Astrocyte (in vitro differentiated cells and primary cell): ENCODE results near the gene QSOX2. TPM values are rescaled to one million over a fixed set of nuclear protein-coding genes. Genes with fewer than 3 reads are reported as not detected.

ENCODE experiments used
- DNase-seq: peaks from one replicate; pipeline ENCODE4 v3.0.0-alpha.2; 2010; ENCODE audit warnings: low read depth
- FAIRE-seq: peaks from 2 replicates; lab custom pipeline; 2011; peaks lifted over from hg19 to GRCh38; lab: Jason Lieb, UNC
- H2AFZ ChIP-seq: 2 replicates; pipeline ENCODE4 v1.6.0; 2012; ENCODE audit warnings: low read depth, low read length, inconsistent platforms
- H3K27ac ChIP-seq: 2 replicates; pipeline ENCODE4 v1.5.1; 2011; ENCODE audit warnings: low read depth, low read length, inconsistent platforms
- H3K27me3 ChIP-seq: 2 replicates; pipeline ENCODE4 v1.6.0; 2011; ENCODE audit warnings: low read length, inconsistent platforms; ENCODE audit not compliant: insufficient read depth
- H3K36me3 ChIP-seq: 2 replicates; pipeline ENCODE4 v1.5.1; 2011; ENCODE audit warnings: low read length, inconsistent platforms; ENCODE audit not compliant: insufficient read depth
- H3K4me1 ChIP-seq: 2 replicates; pipeline ENCODE4 v1.5.1; 2011; ENCODE audit warnings: low read length, inconsistent platforms; ENCODE audit not compliant: insufficient read depth
- H3K4me2 ChIP-seq: 2 replicates; pipeline ENCODE4 v1.6.0; 2012; ENCODE audit warnings: low read length, inconsistent platforms
- H3K4me3 ChIP-seq: 2 replicates; pipeline ENCODE4 v1.5.1; 2011; ENCODE audit warnings: low read depth, mild to moderate bottlenecking, low read length, inconsistent platforms; ENCODE audit not compliant: insufficient read depth
- H3K79me2 ChIP-seq: 2 replicates; pipeline ENCODE4 v1.6.0; 2012; ENCODE audit warnings: mild to moderate bottlenecking, low read length, inconsistent platforms; ENCODE audit not compliant: insufficient read depth
- H3K9ac ChIP-seq: 2 replicates; pipeline ENCODE4 v1.6.0; 2012; ENCODE audit warnings: mild to moderate bottlenecking, low read length, inconsistent platforms
- H3K9me3 ChIP-seq: 2 replicates; pipeline ENCODE4 v1.5.1; 2012; ENCODE audit warnings: low read depth, mild to moderate bottlenecking, low read length, inconsistent platforms; ENCODE audit not compliant: insufficient read depth
- H4K20me1 ChIP-seq: 2 replicates; pipeline ENCODE4 v1.6.0; 2012; ENCODE audit warnings: low read length, inconsistent platforms; ENCODE audit not compliant: insufficient read depth
- H3K27ac Mint-ChIP-seq: one replicate; pipeline ENCODE4 v1.8.0; 2021; ENCODE audit warnings: mild to moderate bottlenecking, mixed read lengths; ENCODE audit not compliant: unreplicated experiment
- H3K27me3 Mint-ChIP-seq: one replicate; pipeline ENCODE4 v1.8.0; 2021; ENCODE audit warnings: low read depth, mixed read lengths; ENCODE audit not compliant: unreplicated experiment
- H3K36me3 Mint-ChIP-seq: one replicate; pipeline ENCODE4 v1.8.0; 2021; ENCODE audit warnings: low read depth, mixed read lengths; ENCODE audit not compliant: unreplicated experiment
- H3K4me1 Mint-ChIP-seq: one replicate; pipeline ENCODE4 v1.8.0; 2021; ENCODE audit warnings: low read depth, mixed read lengths; ENCODE audit not compliant: unreplicated experiment
- H3K4me3 Mint-ChIP-seq: one replicate; pipeline ENCODE4 v1.8.0; 2021; ENCODE audit warnings: mild to moderate bottlenecking, moderate library complexity, mixed read lengths; ENCODE audit not compliant: unreplicated experiment
- H3K9me3 Mint-ChIP-seq: one replicate; pipeline ENCODE4 v1.8.0; 2021; ENCODE audit warnings: mild to moderate bottlenecking, mixed read lengths; ENCODE audit not compliant: unreplicated experiment
- CTCF ChIP-seq: IDR thresholded peaks from 2 replicates; pipeline ENCODE4 v1.5.1; 2011; ENCODE audit warnings: low read depth, mild to moderate bottlenecking, inconsistent platforms, low read length, moderate library complexity; ENCODE audit not compliant: insufficient read depth
- EZH2 ChIP-seq: IDR thresholded peaks from 2 replicates; pipeline ENCODE4 v1.6.1; 2012; ENCODE audit warnings: mild to moderate bottlenecking, low read length, inconsistent platforms; ENCODE audit not compliant: insufficient read depth
- total RNA-seq: library from RNA; stranded (reverse); gene quantifications from 2 replicates; pipeline ENCODE4 v1.2.1, GENCODE V29; 2021

QSOX2 gene
- total RNA-seq, 1 donor from 2014 or later, result 20.4 TPM

- Histone ChIP-seq H4K20me1 (no peaks in the 10 kb centered on the region), H2AFZ (no peak overlapping the region), H3K27me3 (peaks cover 33% of the 10 kb centered on the region), H3K4me2 (no peak overlapping the region), H3K4me3 (no peak overlapping the region), H3K9me3 (no peaks in the 10 kb centered on the region), H3K79me2 (no peaks in the 10 kb centered on the region), H3K9ac (no peak overlapping the region), H3K27ac (no peak overlapping the region), H3K36me3 (no peaks in the 10 kb centered on the region), H3K4me1 (no peaks in the 10 kb centered on the region)
- DNase-seq, result no peak
- Mint-ChIP-seq H3K36me3 (no peaks in the 10 kb centered on the region), H3K9me3 (no peaks in the 10 kb centered on the region), H3K27ac (no peak overlapping the region), H3K27me3 (peaks cover 61% of the 10 kb centered on the region), H3K4me3 (no peak overlapping the region), H3K4me1 (no peaks in the 10 kb centered on the region)
- FAIRE-seq, result no peak
- no peak for TF ChIP-seq CTCF
- TF ChIP-seq EZH2, result no peak
Measured at GRCh38 chr9:136187197-136187596, 58.4 kb downstream of the QSOX2 start.

GRCh38 chr9:136186386-136186785 is 59.2 kb downstream of the QSOX2 start:
- no peaks in the 10 kb centered on the region for H3K36me3 ChIP-seq
- H3K27me3 Mint-ChIP-seq, result peaks cover 54% of the 10 kb centered on the region

More at GRCh38 chr9:136186386-136186785, 59.2 kb downstream of the QSOX2 start:
- Mint-ChIP-seq H3K9me3 (no peaks in the 10 kb centered on the region), H3K27ac (no peak overlapping the region), H3K4me3 (no peak overlapping the region), H3K4me1 (no peaks in the 10 kb centered on the region), H3K36me3 (no peaks in the 10 kb centered on the region)
- Histone ChIP-seq H3K9me3 (no peaks in the 10 kb centered on the region), H4K20me1 (no peaks in the 10 kb centered on the region), H3K4me3 (no peak overlapping the region), H2AFZ (no peak overlapping the region), H3K79me2 (no peaks in the 10 kb centered on the region), H3K27ac (no peak overlapping the region), H3K4me2 (no peak overlapping the region), H3K4me1 (no peaks in the 10 kb centered on the region), H3K9ac (no peak overlapping the region), H3K27me3 (peaks cover 25% of the 10 kb centered on the region)
- DNase-seq (no peak), FAIRE-seq (no peak)
- no peak for TF ChIP-seq CTCF
